GM18861 (cell line): ENCODE results near the gene CFAP57.
"Not testable (repeated sequence)": the region's sequence is repeated elsewhere in the genome, so short reads cannot be mapped to it uniquely, and the experiment has no call there.

ENCODE experiments used
- ATAC-seq: cut with Tn5 transposase; IDR thresholded peaks from one replicate; pipeline ENCODE4 v1.9.1; 2021; ENCODE audit not compliant: unreplicated experiment

Gene CFAP57

DNA sequence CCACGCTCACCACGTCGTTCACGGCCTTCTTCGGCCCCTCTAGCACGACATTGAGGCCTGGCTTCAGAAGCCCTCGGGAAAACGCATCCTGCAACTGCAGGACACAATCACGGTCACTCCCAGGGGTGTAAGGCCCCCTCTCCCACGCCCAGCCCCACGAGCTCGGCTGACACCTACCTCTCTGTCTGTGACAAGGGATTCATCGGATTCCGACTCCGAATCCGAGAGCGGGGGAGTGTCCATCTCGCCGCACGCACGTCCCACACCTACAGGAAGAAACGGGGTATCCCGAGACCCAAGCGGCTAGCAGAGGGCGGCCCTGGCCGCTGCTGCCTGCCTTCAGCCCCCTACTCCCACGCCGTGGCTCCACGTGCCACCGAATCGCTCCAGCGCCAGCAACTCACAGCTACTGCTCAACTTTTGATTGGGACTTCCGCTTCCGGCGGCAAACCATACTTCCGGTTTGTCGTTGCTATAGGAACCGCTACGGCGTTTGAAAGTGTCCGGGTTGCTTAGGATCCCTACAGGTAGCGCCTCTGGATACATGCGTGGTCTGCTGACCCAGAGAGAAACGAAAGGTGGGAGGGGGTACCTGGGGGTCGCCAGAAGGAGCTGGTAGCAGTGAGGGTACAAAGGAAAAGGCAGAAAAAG lies at the start of gene CFAP57, which contains the start of gene EBNA1BP2:
Gene CFAP57 (plus strand): TSS at position 455 of the 651 bp plus-strand sequence. CDS start 424 bp downstream, outside the sequence.
Gene EBNA1BP2 (minus strand): TSS at position 415 of the 651 bp plus-strand sequence. CDS start 172 bp downstream, at position 243.
- ATAC-seq: peak; percentile 87

GRCh38 chr1:43123031-43123430 lies 49.1 kb upstream of the CFAP57 start:
- ATAC-seq: no peak

DNA sequence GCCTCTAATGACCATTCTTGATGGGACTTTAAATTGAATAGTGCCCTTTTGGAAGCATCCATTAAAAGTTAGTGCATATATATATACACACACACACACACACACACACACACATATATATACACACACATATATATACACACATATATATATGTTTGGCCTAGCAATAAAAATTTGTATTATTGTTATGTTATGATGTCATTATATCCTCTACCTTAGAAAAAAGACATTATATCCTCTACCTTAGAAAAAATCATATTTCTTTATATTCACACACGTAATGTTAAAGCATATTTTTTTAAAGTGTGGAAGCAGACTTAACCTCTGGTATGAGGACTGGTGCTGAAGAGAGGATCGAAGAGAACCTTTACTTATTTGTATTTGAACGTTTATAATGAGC lies 43.3 kb upstream of the CFAP57 start:
- ATAC-seq: no peak

DNA sequence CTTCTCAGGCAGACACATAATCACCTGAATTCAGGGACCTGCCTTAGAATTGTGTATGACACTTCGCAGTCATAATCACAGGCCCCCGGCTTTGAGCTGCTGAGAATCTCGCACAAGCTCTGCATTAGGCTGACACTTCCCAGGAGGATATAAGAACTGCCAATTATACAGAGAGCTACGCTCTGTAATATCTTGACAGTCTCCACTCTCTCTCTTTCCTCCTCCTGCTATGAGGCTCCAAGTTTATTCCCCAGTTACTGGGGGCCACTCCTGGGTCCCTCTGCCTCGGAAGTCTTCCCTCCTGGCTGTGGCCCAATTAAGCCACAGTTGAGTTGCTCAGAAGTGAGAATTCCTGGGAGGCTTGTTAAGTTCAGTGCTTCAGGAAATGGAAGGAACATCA lies 42.7 kb upstream of the CFAP57 start:
- ATAC-seq: no peak

GRCh38 chr1:43134068-43134467 lies 38.1 kb upstream of the CFAP57 start:
- ATAC-seq: no peak

- ATAC-seq: no peak
Measured at GRCh38 chr1:43134640-43135039, 37.5 kb upstream of the CFAP57 start.

GRCh38 chr1:43135857-43136781 lies 36.0 kb upstream of the CFAP57 start:
- ATAC-seq: no peak

- ATAC-seq: no peak
Measured at GRCh38 chr1:43137445-43138052, 34.6 kb upstream of the CFAP57 start.

- ATAC-seq: not testable (repeated sequence)
Measured at GRCh38 chr1:43139295-43139694, 32.8 kb upstream of the CFAP57 start.

- ATAC-seq: no peak
Measured at GRCh38 chr1:43140010-43140409, 32.1 kb upstream of the CFAP57 start.

- ATAC-seq: no peak
Measured at GRCh38 chr1:43140583-43140982, 31.5 kb upstream of the CFAP57 start.

DNA sequence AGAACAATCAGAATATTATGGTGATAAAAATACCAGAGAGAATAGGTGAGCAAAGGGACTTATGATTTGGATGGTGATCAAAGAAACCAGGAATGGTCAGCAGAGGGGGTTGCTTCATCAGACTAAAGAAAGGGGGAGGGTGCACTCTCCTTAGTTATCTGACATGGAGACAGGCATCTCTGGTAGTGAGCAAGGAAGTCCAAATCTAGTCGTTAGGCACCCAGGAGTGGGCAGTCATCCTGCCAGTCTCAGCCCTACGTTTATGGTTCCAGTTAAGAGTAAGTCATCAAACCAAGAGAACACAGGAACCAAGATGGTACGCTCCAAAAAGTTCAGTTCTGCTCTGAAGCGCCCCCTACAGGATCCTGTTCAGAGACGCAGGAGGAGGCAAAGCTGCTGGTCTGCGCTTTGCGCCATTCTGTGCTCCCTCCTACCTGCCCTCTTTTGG lies 28.7 kb upstream of the CFAP57 start:
- ATAC-seq: no peak

DNA sequence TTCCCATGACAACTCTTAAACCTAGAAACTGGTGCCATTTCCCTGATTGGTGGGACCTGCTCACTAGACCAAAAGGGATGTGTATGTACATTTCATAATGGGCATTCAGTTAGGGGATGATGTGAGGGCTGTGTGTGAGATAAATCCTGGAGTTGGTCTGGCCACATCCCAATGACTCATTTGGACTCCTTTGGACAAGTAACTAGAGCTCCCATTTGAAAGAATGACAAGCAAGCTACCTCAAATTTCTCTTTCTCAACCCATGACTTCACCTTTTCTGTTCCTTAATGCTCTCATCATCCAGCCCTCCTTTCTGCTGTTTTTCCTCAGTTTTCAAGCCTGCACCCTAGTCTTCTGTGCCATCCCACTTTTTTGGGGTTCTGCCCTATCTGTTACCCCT lies 27.9 kb upstream of the CFAP57 start:
- no peak for ATAC-seq

GRCh38 chr1:43147625-43148327 lies 24.4 kb upstream of the CFAP57 start:
- no peak for ATAC-seq

DNA sequence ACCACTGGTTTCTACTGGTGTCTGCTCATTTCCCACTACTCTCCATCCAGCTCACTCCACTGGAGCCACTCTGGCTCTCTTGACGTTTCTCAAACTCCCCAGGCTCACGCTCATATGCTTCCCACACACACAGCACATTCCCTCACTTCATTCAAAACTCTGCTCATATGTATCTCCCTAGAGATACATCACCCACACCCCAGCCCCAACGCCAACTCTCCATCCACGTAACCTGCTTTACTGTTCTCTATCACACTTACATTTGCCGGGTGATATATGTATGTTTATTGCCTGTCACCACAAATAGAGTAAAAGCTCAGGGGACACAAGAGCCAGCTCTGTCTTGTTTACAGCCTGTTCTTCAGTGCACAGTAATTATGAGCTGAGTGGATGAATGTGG lies 22.2 kb upstream of the CFAP57 start:
- no peak for ATAC-seq

DNA sequence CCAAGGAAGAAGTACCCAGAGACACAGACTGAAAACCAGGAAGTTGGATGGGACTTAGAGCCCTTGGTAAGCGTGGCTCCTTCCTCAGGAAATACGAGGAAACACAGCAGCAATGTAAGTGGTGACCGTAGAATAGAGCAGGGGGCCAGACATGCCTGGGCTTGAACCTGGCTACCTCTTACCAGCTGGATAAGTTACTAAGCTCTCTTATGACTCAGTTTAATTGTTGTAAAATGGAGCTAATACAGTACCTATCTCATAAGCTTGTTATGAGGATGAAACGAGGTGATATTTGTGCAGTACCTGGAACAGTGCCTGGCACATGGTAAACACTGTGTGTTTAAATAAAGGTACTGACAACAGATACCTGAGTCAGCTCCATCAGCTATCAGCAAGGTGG lies 19.3 kb upstream of the CFAP57 start:
- ATAC-seq: no peak

DNA sequence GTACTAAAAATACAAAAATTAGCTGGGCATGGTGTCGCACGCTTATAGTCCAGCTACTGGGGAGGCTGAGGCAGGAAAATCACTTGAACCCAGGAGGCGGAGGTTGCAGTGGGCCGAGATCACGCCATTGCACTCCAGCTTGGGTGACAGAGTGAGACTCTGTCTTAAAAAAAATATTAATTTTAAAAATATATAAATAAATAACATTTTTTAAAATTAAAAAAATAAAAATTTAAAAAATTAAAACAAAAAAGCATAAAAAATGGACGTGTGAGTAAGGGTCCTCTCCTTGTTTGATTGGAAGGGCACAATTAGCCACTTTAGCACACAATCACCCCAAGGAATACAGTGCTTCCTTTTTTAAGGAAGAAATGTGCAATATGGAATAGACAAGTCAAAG lies 18.7 kb upstream of the CFAP57 start:
- ATAC-seq: no peak

- no peak for ATAC-seq
Measured at GRCh38 chr1:43156026-43156425, 16.1 kb upstream of the CFAP57 start.

- ATAC-seq: no peak
Measured at GRCh38 chr1:43165162-43165561, 7.0 kb upstream of the CFAP57 start.

GRCh38 chr1:43165765-43166164 lies 6.4 kb upstream of the CFAP57 start:
- ATAC-seq: no peak

DNA sequence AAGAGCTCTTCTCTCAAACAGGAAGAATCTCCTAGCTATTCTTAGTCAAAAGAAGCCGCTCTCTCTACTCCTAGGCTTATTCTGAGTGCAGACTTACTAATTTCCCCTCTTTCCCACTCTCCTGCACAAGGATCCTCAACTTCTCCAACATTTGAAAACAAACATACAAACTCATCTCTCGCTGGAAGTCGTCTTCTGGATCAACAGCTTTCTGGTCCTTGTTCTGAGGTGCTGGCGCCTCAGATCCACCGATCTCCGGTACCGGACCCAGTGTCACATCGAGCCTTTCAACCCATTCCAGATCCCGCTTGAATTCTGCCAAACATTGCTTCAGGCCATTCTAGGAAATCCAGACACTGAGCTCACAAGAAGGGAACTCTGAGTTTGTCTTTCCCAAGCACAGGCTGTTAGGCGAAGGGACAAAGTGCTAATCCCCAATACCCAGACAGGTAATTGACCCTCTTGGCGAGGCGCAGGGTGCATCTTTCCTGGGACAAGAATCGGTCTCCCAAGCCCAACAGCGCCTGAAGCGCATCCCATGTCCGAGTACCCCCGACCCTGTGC lies 736 bp upstream of the CFAP57 start:
- ATAC-seq: no peak
